Activated T-helper 1 cell treated with anti-CD3 and anti-CD28 coated beads, Interleukin-12 subunit alpha, Interleukin-12 subunit beta, Interleukin-2, Interleukin-4 antibody, amounts not matched to agents 30 ng/mL and 10 ng/mL and 1 ng/mL, durations not matched to agents 14 hours and 24 hours and 36 hours (primary cell): ENCODE results near the gene WHAMM. TPM values are rescaled to one million over a fixed set of nuclear protein-coding genes. Genes with fewer than 3 reads are reported as not detected.
"Not testable (repeated sequence)": the region's sequence is repeated elsewhere in the genome, so short reads cannot be mapped to it uniquely, and the experiment has no call there.

Experiments
- DNase-seq: peaks from one replicate; pipeline ENCODE4 v3.0.0; 2021; ENCODE audit warnings: low spot score
- H3K27ac Mint-ChIP-seq: one replicate; pipeline ENCODE4 v1.8.0; 2021; ENCODE audit warnings: mild to moderate bottlenecking, mixed read lengths
- H3K27me3 Mint-ChIP-seq: one replicate; pipeline ENCODE4 v1.8.0; 2022; ENCODE audit warnings: mild to moderate bottlenecking, moderate library complexity, mixed read lengths; ENCODE audit not compliant: insufficient read depth
- H3K36me3 Mint-ChIP-seq: one replicate; pipeline ENCODE4 v1.8.0; 2021; ENCODE audit warnings: low read depth, mixed read lengths
- H3K4me1 Mint-ChIP-seq: one replicate; pipeline ENCODE4 v1.8.0; 2021; ENCODE audit warnings: low read depth, mixed read lengths
- H3K4me3 Mint-ChIP-seq: one replicate; pipeline ENCODE4 v1.8.0; 2021; ENCODE audit warnings: mild to moderate bottlenecking, moderate library complexity, mixed read lengths
- H3K9me3 Mint-ChIP-seq: one replicate; pipeline ENCODE4 v1.8.0; 2021; ENCODE audit warnings: mixed read lengths
- intact Hi-C: fragments of 100-400 bp; cut with micrococcal nuclease; formaldehyde crosslinking; loops from one replicate; pipeline ENCODE4 v1.15.1; 2024
- total RNA-seq: library from RNA; stranded (reverse); gene quantifications from 2 replicates; pipeline ENCODE4 v1.2.3, GENCODE V29; 2022

Gene WHAMM, protein sequence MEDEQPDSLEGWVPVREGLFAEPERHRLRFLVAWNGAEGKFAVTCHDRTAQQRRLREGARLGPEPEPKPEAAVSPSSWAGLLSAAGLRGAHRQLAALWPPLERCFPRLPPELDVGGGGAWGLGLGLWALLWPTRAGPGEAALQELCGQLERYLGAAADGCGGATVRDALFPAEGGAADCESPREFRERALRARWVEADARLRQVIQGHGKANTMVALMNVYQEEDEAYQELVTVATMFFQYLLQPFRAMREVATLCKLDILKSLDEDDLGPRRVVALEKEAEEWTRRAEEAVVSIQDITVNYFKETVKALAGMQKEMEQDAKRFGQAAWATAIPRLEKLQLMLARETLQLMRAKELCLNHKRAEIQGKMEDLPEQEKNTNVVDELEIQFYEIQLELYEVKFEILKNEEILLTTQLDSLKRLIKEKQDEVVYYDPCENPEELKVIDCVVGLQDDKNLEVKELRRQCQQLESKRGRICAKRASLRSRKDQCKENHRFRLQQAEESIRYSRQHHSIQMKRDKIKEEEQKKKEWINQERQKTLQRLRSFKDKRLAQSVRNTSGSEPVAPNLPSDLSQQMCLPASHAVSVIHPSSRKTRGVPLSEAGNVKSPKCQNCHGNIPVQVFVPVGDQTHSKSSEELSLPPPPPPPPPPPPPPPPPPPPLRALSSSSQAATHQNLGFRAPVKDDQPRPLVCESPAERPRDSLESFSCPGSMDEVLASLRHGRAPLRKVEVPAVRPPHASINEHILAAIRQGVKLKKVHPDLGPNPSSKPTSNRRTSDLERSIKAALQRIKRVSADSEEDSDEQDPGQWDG
- 7.1 and 7.5 TPM in 2 replicates for total RNA-seq

DNA sequence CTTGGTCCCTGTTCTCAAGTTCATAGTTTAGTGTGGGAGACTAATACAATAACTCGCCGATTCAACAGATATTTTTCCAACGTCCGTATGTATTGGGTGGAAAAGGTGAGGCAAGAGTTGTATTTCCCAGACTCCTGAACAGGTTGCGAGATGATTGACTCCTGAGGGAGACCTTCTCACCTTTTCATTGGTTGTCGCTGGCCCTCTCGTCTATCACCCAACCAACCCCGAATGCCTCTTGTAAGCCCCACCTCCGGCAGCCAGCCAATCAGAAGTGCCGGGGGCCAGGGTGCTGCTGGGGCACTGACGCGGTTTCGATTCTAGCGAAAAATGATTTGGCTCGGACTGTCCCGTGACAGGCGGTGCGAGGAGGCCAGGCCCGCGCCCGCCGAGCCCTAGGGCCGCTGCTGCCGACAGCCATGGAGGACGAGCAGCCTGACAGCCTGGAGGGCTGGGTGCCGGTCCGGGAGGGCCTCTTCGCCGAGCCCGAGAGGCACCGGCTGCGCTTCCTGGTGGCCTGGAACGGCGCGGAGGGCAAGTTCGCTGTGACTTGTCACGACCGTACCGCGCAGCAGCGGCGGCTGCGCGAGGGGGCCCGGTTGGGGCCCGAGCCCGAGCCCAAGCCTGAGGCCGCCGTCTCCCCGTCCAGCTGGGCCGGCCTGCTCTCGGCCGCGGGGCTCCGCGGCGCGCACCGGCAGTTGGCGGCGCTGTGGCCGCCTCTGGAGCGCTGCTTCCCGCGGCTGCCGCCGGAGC, at the start of gene WHAMM:
TSS of gene WHAMM (plus strand) at position 321 of the 753 bp plus-strand sequence. CDS start at position 420, 99 bp downstream.
- DNase-seq: peak; percentile 95
- Mint-ChIP-seq H3K27ac (peak within 1 kb of the TSS; percentile 94), H3K27me3 (peaks cover 19% of the 10 kb centered on the region), H3K36me3 (peaks cover 18% of the 10 kb centered on the region), H3K4me3 (peak within 1 kb of the TSS; percentile 92), H3K4me1 (peaks cover 34% of the 10 kb centered on the region), H3K9me3 (no peaks in the 10 kb centered on the region)
- intact Hi-C loops: loop anchor here (1.0 to 5.0 kb wide), 8 partner anchors 157 to 1517 kb away; partner anchors contain the start of genes BTBD1, MEX3B and RAMAC

DNA sequence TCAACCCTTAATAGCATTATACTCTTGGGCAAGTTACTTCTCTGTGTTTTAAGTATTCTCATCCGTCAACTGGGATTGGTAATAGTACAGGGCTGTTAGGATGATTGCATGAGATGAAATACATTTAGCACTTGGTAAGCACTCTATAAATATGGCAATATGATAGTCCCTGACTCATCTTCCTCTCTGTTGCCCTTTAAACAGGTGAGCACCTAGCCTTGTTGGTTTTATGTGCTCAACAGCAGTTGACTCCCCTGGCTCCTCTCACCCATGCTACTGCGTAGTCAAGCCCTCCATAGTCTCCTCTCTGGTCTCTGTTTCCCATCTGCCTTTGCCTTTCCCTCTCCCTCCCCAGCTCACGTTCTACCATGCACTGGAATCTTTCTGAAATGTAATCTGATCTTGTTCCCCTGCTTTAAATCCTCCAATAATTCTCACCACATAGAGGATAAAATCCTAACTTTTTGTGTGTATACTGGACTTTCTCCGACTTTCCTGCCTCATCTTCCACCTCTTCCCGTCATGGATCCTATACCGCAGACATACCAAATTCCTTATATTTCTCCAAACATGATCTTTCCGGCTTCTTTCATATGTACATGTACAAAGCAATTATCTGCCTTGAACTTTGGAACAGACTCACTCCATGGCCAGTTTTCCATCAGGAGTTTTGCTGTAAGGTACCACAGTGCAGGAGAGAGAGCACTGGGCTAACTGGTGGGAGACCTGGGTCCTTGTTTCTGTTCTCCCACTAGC, 45.9 kb upstream of the WHAMM start:
- Mint-ChIP-seq H3K27ac (peak overlapping the region; percentile 5), H3K4me3 (no peak overlapping the region), H3K4me1 (peaks cover 21% of the 10 kb centered on the region), H3K9me3 (no peaks in the 10 kb centered on the region), H3K36me3 (peaks cover 26% of the 10 kb centered on the region), H3K27me3 (peaks cover 1% of the 10 kb centered on the region)
- intact Hi-C loops: no loop called here
- DNase-seq: no peak

DNA sequence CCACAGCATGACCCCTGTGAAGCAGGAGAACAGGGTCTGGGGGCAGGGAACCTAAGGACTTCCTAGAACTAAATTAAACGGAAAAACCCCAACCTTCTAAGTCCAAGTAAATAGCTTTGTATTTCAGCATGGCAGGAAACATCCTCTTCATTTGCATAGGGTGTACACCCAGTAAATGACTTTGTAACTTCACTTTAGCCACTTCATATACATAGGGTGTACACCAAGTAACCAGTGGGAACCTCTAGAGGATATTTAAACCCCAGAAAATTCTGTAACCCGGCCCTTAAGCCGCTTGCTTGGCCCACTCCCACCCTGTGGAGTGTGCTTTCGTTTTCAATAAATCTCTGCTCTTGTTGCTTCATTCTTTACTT, 45.3 kb upstream of the WHAMM start:
- Mint-ChIP-seq H3K4me1 (peaks cover 18% of the 10 kb centered on the region), H3K4me3 (no peak overlapping the region), H3K27ac (no peak overlapping the region), H3K9me3 (no peaks in the 10 kb centered on the region), H3K36me3 (peaks cover 24% of the 10 kb centered on the region), H3K27me3 (peaks cover 1% of the 10 kb centered on the region)
- no peak for DNase-seq
- intact Hi-C loops: no loop called here

DNA sequence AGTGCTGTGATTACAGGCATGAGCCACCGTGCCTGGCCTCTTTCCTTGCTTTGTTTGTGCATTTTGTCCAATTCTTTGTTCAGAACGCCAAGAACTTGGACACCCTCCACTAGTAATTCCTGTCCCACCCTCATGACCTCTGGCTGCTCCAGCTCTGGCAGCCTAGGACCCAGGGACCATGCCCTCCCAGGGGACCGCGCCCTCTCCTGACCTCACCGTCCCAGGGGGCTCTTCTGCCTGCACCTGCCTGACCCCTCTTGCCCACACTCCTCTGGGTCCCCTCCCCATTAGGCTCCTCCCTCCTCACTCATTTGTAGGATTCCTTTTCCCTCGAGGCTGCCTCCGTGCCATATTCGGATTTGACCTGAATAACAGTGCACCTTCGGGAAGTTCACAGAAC, 44.7 kb upstream of the WHAMM start:
- no peak for DNase-seq
- Mint-ChIP-seq H3K9me3 (no peaks in the 10 kb centered on the region), H3K36me3 (peaks cover 24% of the 10 kb centered on the region), H3K27me3 (peaks cover 1% of the 10 kb centered on the region), H3K4me3 (no peak overlapping the region), H3K27ac (no peak overlapping the region), H3K4me1 (peaks cover 17% of the 10 kb centered on the region)
- intact Hi-C loops: no loop called here

DNA sequence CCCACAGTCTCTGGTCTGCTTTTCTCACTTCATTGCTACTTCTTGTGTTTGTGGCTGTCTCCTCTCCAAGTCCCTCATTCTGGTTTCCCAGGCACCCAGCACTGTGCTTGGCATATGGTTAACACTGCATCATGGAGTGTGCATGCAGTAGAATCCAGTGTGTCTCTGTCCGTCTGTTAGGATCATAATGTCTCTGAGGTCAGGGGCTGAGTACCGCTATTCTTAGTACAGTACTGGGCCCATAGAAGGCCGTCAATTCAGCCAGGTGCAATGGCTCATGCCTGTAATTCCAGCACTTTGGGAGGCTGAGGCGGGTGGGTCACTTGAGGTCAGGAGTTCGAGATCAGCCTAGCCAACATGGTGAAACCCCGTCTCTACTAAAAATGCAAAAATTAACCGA, 43.2 kb upstream of the WHAMM start:
- H3K27ac Mint-ChIP-seq, H3K4me3 Mint-ChIP-seq, DNase-seq, H3K27me3 Mint-ChIP-seq, intact Hi-C loops, H3K9me3 Mint-ChIP-seq: not testable (repeated sequence)
- peaks cover 12% of the 10 kb centered on the region for H3K4me1 Mint-ChIP-seq
- peaks cover 19% of the 10 kb centered on the region for H3K36me3 Mint-ChIP-seq

DNA sequence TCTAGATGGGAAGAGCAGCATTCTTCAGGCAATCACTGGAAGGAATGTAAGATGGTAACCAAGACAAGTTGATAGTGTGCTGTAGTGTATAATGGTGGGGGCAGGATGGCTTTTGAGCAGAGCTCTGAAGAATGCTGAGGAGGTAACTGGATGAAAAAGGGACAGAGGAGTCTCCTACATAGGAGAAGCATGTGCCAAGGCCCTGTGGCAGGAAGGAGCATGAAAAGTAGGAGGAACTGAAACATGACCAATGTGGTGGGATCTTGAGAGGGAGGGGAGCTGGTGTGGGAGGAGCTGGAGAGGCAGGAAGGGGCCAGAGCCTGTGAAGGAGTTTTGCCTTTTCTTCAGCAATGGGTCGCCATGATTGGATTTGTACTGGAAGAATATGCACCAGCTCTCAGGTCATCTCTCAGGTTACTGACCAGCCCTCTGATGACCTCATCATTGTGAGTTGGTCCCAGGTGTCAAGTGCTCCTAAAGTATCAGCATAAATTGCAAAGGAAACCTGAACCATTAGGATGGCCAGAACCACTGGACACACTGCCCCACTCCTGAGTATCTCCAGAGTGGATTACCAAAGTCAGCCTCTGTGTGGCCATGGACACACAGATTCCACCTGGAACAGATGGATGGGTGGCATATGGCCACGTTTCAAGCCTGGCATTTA, 42.1 kb upstream of the WHAMM start:
- Mint-ChIP-seq H3K27me3 (peaks cover 1% of the 10 kb centered on the region), H3K4me1 (peaks cover 12% of the 10 kb centered on the region), H3K36me3 (peaks cover 16% of the 10 kb centered on the region), H3K27ac (no peak overlapping the region), H3K9me3 (no peaks in the 10 kb centered on the region), H3K4me3 (no peak overlapping the region)
- DNase-seq: no peak
- intact Hi-C loops: no loop called here

DNA sequence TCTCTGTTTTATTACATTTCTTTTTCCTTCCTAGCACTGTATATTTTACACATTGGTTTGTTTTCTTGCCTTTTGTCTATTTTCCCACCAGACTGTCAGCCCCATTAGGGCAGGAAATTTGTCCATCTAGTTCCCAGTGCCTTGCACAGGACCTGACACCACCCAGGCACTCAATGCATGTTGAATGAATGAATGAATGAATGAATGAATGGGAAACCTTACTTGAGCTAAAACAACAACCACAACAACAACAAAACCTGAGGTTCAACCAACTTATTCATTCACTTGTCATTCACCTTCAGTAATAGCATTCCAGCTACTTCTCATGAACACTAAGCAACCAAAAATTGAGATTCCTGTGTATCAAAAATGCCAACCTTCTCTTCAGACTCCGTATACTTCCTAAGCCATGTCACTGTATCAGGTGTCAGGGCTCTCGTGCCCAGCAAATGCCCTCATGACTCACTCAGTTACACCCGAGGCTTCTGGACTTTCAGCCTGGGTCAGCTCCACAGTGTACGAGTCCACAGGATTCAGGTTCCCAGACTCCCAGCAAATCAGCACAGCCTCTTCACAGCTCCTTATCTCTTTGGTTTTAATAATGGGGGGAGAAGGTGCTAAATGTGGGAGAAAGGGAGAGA, 40.9 kb upstream of the WHAMM start:
- Mint-ChIP-seq H3K4me3 (no peak overlapping the region), H3K27ac (no peak overlapping the region), H3K36me3 (peaks cover 12% of the 10 kb centered on the region), H3K9me3 (no peaks in the 10 kb centered on the region), H3K27me3 (peaks cover 4% of the 10 kb centered on the region), H3K4me1 (peaks cover 6% of the 10 kb centered on the region)
- intact Hi-C loops: no loop called here
- DNase-seq: no peak

DNA sequence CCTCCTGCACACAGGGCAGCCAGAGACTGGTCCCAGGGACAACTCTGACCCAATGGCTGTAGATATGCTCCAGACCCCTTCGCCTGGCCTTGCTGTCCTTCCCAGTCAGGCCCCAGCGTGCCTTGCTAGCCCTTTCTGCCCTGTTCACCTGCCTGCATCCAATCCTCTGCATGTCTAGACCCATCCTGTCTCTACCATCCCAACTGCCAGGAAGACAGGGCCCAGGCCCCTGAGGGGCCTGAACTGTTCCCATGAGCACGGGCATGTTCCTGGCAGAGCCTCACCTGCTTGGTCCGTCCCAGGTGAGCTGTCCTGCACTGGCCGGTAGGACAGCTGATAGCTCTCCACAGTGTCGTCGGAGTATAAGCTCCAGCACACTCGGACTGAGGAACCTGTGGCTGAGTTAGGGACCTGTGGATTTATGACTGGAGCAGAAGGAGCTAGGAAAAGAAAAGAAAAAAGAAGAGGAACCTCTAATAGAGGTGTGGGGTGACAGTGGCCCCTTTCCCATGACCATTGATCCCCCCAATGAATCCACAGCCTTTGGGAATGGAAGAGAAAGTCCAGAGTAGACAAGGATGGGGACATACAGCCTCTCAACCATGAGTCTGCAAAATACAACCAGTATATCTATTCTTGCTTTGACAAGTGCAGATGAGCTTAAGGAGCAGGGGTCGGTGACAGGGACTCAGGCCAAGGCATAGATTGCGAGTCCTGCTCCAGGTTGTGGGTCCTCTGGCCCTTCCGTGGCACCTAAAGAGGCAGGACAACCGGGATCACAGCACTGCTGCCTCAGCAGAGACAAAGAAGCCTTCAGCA, 37.4 kb upstream of the WHAMM start:
- Mint-ChIP-seq H3K4me3 (no peak overlapping the region), H3K27ac (no peak overlapping the region), H3K9me3 (no peaks in the 10 kb centered on the region), H3K36me3 (peaks cover 3% of the 10 kb centered on the region), H3K27me3 (peaks cover 4% of the 10 kb centered on the region), H3K4me1 (no peaks in the 10 kb centered on the region)
- intact Hi-C loops: no loop called here
- no peak for DNase-seq

DNA sequence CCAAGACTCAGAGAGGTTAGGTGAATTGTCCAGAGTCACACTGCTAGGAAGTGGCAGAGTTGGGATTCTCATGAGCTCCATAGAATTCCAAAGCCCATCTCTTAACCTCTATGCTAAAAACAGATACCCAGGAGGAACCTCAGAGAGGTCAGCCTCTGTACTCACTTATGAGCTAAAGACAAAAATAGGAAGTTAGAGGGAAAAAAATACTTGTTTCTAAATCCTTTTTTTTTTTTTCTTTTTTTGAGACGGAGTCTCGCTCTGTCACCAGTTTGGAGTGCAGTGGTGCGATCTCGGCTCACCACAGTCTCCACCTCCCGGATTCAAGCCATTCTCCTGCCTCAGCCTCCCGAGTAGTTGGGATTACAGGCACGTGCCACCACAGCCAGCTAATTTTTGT, 34.9 kb upstream of the WHAMM start:
- Mint-ChIP-seq H3K4me1 (no peaks in the 10 kb centered on the region), H3K27me3 (peaks cover 5% of the 10 kb centered on the region), H3K36me3 (no peaks in the 10 kb centered on the region), H3K27ac (no peak overlapping the region), H3K4me3 (no peak overlapping the region), H3K9me3 (no peaks in the 10 kb centered on the region)
- intact Hi-C loops: no loop called here
- DNase-seq: no peak

DNA sequence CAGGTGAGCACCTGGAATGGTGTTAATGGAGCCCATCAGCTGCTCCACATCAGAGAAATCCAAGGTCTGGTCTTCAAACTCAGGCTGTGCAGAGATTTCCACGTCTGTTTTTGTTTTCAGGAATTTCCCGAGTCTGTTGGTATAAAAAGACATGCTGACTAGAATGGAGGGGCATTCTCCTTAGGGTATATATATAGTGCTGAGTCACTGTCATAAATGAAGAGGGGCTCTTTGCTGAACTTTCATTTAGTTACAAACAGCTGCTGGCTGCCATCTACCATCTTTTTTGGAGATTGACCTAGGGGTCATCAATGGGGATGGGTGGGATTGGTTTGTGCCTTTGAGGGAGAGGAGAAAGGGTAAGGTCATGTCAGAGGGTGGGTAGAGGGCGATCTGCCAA, 30.7 kb upstream of the WHAMM start:
- peaks cover 4% of the 10 kb centered on the region for H3K27me3 Mint-ChIP-seq
- no peaks in the 10 kb centered on the region for H3K4me1 Mint-ChIP-seq
- no peaks in the 10 kb centered on the region for H3K9me3 Mint-ChIP-seq
- H3K27ac Mint-ChIP-seq: no peak overlapping the region
- intact Hi-C loops: no loop called here
- H3K36me3 Mint-ChIP-seq: no peaks in the 10 kb centered on the region
- no peak for DNase-seq
- no peak overlapping the region for H3K4me3 Mint-ChIP-seq

DNA sequence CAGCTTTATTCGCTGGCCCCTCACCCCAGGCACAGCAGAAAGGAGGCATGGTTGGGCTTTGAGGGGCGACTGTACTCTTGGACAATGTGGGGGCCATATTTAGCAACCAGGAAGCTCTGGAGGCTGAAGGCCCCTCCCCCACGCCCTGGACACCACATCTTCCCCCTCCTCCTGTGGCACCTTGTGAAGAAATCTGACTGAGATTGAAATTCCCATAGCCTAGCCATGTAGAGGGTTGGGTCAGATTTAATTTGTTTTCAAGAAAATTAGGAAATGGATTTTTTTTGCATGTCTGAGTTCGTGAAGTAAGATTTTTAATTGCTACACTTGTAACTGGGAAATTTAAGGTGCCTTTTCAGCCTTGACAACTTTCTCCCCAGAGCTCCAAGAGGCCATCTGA, 28.1 kb upstream of the WHAMM start:
- H3K9me3 Mint-ChIP-seq: no peaks in the 10 kb centered on the region
- intact Hi-C loops: no loop called here

More for the DNA sequence above, 28.1 kb upstream of the WHAMM start:
- Mint-ChIP-seq H3K27me3 (peaks cover 13% of the 10 kb centered on the region), H3K4me1 (no peaks in the 10 kb centered on the region), H3K4me3 (no peak overlapping the region), H3K27ac (no peak overlapping the region), H3K36me3 (no peaks in the 10 kb centered on the region)
- no peak for DNase-seq
